Measurements from ENCODE around the gene TMA7B. TPM values are rescaled to one million over a fixed set of nuclear protein-coding genes. Genes with fewer than 3 reads are reported as not detected.
"Not testable (repeated sequence)": the region's sequence is repeated elsewhere in the genome, so short reads cannot be mapped to it uniquely, and the experiment has no call there.

The TMA7B gene
- total RNA-seq, 1 experiment from 2014 or later = not detected

- intact Hi-C loops (cut with micrococcal nuclease) = no loop called here
Observed at GRCh38 chr22:39992088-39992826, 32.1 kb downstream of the TMA7B start.

GRCh38 chr22:39992894-39993293 lies 32.7 kb downstream of the TMA7B start:
- intact Hi-C loops (cut with micrococcal nuclease); DNase-seq (ENCODE audit: unreplicated experiment); H3K4me3 Mint-ChIP-seq (ENCODE audit: unreplicated experiment); BruUV-seq (replicated peaks); H3K9me3 Mint-ChIP-seq (ENCODE audit: unreplicated experiment); H3K36me3 Mint-ChIP-seq (ENCODE audit: insufficient read depth, unreplicated experiment); H3K27ac Mint-ChIP-seq (ENCODE audit: low read depth, unreplicated experiment): not testable (repeated sequence)
- Mint-ChIP-seq H3K4me1 (ENCODE audit: insufficient read depth, unreplicated experiment) (peaks cover 22% of the 10 kb centered on the region), H3K27me3 (ENCODE audit: insufficient read depth, unreplicated experiment) (peaks cover 11% of the 10 kb centered on the region)
- POLR2A ChIA-PET = interaction anchor here (0.6 to 2.4 kb wide), 3 partner anchors 21 to 354 kb away, joined by 3 to 6 read pairs (median 3); partner anchors contain the start of gene ADSL
- CTCF ChIA-PET = interaction anchor here (0.6 to 2.4 kb wide), 2 partner anchors 32 to 61 kb away, joined by 3 to 12 read pairs; no protein-coding TSS in a partner anchor

More at GRCh38 chr22:39992088-39992826, 32.1 kb downstream of the TMA7B start:
- ChIA-PET POLR2A (interaction anchor here (1.2 kb wide), 1 partner anchor 354 kb away, joined by 3 read pairs; the partner anchor contains the start of gene ADSL), CTCF (interaction anchor here (2.4 kb wide), 1 partner anchor 33 kb away, joined by 12 read pairs; no protein-coding TSS in a partner anchor)
- no TSS peak for BruUV-seq (replicated peaks)
- no peak overlapping the region for H3K27ac Mint-ChIP-seq (ENCODE audit: low read depth, unreplicated experiment)
- DNase-seq (ENCODE audit: unreplicated experiment) = no peak
- H3K9me3 Mint-ChIP-seq (ENCODE audit: unreplicated experiment) = no peaks in the 10 kb centered on the region
- H3K4me3 Mint-ChIP-seq (ENCODE audit: unreplicated experiment) = no peak overlapping the region
- TF ChIP-seq CTCF (IDR thresholded peaks at IDR 0.05; ENCODE audit: unreplicated experiment) = no peak
- no peaks in the 10 kb centered on the region for H3K36me3 Mint-ChIP-seq (ENCODE audit: insufficient read depth, unreplicated experiment)
- H3K27me3 Mint-ChIP-seq (ENCODE audit: insufficient read depth, unreplicated experiment) = peaks cover 11% of the 10 kb centered on the region
- H3K4me1 Mint-ChIP-seq (ENCODE audit: insufficient read depth, unreplicated experiment) = peaks cover 16% of the 10 kb centered on the region

- TSS peak; percentile 55 for BruUV-seq (replicated peaks)
- TF ChIP-seq CTCF (IDR thresholded peaks at IDR 0.05; ENCODE audit: unreplicated experiment) = no peak
- Mint-ChIP-seq H3K4me3 (ENCODE audit: unreplicated experiment) (peak overlapping the region; percentile 40), H3K27me3 (ENCODE audit: insufficient read depth, unreplicated experiment) (peaks cover 11% of the 10 kb centered on the region), H3K4me1 (ENCODE audit: insufficient read depth, unreplicated experiment) (peaks cover 28% of the 10 kb centered on the region), H3K27ac (ENCODE audit: low read depth, unreplicated experiment) (no peak overlapping the region), H3K36me3 (ENCODE audit: insufficient read depth, unreplicated experiment) (peaks cover 4% of the 10 kb centered on the region), H3K9me3 (ENCODE audit: unreplicated experiment) (no peaks in the 10 kb centered on the region)
- ChIA-PET CTCF (interaction anchor here (0.6 to 2.4 kb wide), 3 partner anchors 31 to 492 kb away, joined by 3 to 12 read pairs (median 4); partner anchors contain the start of gene MIEF1), POLR2A (interaction anchor here (0.6 to 2.4 kb wide), 10 partner anchors 8 to 659 kb away, joined by 3 to 14 read pairs (median 4); no protein-coding TSS in a partner anchor)
- DNase-seq (ENCODE audit: unreplicated experiment) = no peak
- intact Hi-C loops (cut with micrococcal nuclease) = no loop called here
Observed at GRCh38 chr22:39994041-39994565, 33.9 kb downstream of the TMA7B start.

GRCh38 chr22:39994566-39995392 lies 34.6 kb downstream of the TMA7B start, which contains the start of gene FAM83F:
Gene FAM83F (plus strand): TSS chr22:39994954. CDS start chr22:39995043, 89 bp downstream.
- H3K4me3 Mint-ChIP-seq (ENCODE audit: unreplicated experiment) = peak within 1 kb of the TSS; percentile 73
- DNase-seq (ENCODE audit: unreplicated experiment) = peak; percentile 58
- no TSS peak for BruUV-seq (replicated peaks)
- H3K27ac Mint-ChIP-seq (ENCODE audit: low read depth, unreplicated experiment) = peak within 1 kb of the TSS; percentile 12
- H3K36me3 Mint-ChIP-seq (ENCODE audit: insufficient read depth, unreplicated experiment) = peaks cover 10% of the 10 kb centered on the region
- no peaks in the 10 kb centered on the region for H3K9me3 Mint-ChIP-seq (ENCODE audit: unreplicated experiment)
- intact Hi-C loops (cut with micrococcal nuclease) = no loop called here
- no peak for TF ChIP-seq CTCF (IDR thresholded peaks at IDR 0.05; ENCODE audit: unreplicated experiment)
- H3K4me1 Mint-ChIP-seq (ENCODE audit: insufficient read depth, unreplicated experiment) = peaks cover 34% of the 10 kb centered on the region
- CTCF ChIA-PET = interaction anchor here (0.7 to 2.4 kb wide), 2 partner anchors 30 to 492 kb away, joined by 3 to 12 read pairs; partner anchors contain the start of gene MIEF1
- peaks cover 11% of the 10 kb centered on the region for H3K27me3 Mint-ChIP-seq (ENCODE audit: insufficient read depth, unreplicated experiment)
- POLR2A ChIA-PET = interaction anchor here (0.7 to 2.4 kb wide), 9 partner anchors 9 to 315 kb away, joined by 3 to 14 read pairs (median 6); no protein-coding TSS in a partner anchor

All from MCF 10A (cell line).